Measurements from ENCODE around the gene APLF.
"Not testable (repeated sequence)": the region's sequence is repeated elsewhere in the genome, so short reads cannot be mapped to it uniquely, and the experiment has no call there.

APLF gene

GRCh38 chr2:68475576-68475975, 8.2 kb downstream of the APLF start:
- DNase-seq (ENCODE audit: low read depth in 2 of 2): no peak

GRCh38 chr2:68476454-68476853, 9.1 kb downstream of the APLF start:
- DNase-seq (ENCODE audit: low read depth in 2 of 2): no peak

GRCh38 chr2:68478688-68479087, 11.3 kb downstream of the APLF start:
- no peak for DNase-seq (ENCODE audit: low read depth in 2 of 2)

GRCh38 chr2:68482296-68482820, 15.0 kb downstream of the APLF start:
- DNase-seq (ENCODE audit: low read depth in 2 of 2): no peak

GRCh38 chr2:68483011-68483410, 15.6 kb downstream of the APLF start:
- no peak for DNase-seq (ENCODE audit: low read depth in 2 of 2)

GRCh38 chr2:68487773-68488355, 20.5 kb downstream of the APLF start:
- DNase-seq (ENCODE audit: low read depth in 2 of 2): no peak

GRCh38 chr2:68488605-68489004, 21.2 kb downstream of the APLF start:
- DNase-seq (ENCODE audit: low read depth in 2 of 2): not testable (repeated sequence)

GRCh38 chr2:68489282-68489681, 21.9 kb downstream of the APLF start:
- no peak for DNase-seq (ENCODE audit: low read depth in 2 of 2)

- no peak for DNase-seq (ENCODE audit: low read depth in 2 of 2)
These were observed 24.2 kb downstream of the APLF start for GRCh38 chr2:68491582-68491981.

GRCh38 chr2:68499133-68499532, 31.7 kb downstream of the APLF start:
- no peak for DNase-seq (ENCODE audit: low read depth in 2 of 2)

- no peak for DNase-seq (ENCODE audit: low read depth in 2 of 2)
These were observed 33.3 kb downstream of the APLF start for GRCh38 chr2:68500649-68501048.

- no peak for DNase-seq (ENCODE audit: low read depth in 2 of 2)
These were observed 34.4 kb downstream of the APLF start for GRCh38 chr2:68501768-68502167.

- no peak for DNase-seq (ENCODE audit: low read depth in 2 of 2)
These were observed 38.3 kb downstream of the APLF start for GRCh38 chr2:68505603-68506159.

GRCh38 chr2:68506170-68506569, 38.8 kb downstream of the APLF start:
- no peak for DNase-seq (ENCODE audit: low read depth in 2 of 2)

- no peak for DNase-seq (ENCODE audit: low read depth in 2 of 2)
These were observed 44.9 kb downstream of the APLF start for GRCh38 chr2:68512326-68512725.

- DNase-seq (ENCODE audit: low read depth in 2 of 2): no peak
These were observed 45.6 kb downstream of the APLF start for GRCh38 chr2:68512966-68513365.

GRCh38 chr2:68514316-68514929, 47.0 kb downstream of the APLF start:
- DNase-seq (ENCODE audit: low read depth in 2 of 2): no peak

GRCh38 chr2:68516051-68516955, 48.9 kb downstream of the APLF start:
- no peak for DNase-seq (ENCODE audit: low read depth in 2 of 2)

- DNase-seq (ENCODE audit: low read depth in 2 of 2): no peak
These were observed 51.9 kb downstream of the APLF start for GRCh38 chr2:68519236-68519635.

GRCh38 chr2:68521037-68521436, 53.7 kb downstream of the APLF start:
- no peak for DNase-seq (ENCODE audit: low read depth in 2 of 2)

GRCh38 chr2:68526943-68527342, 59.6 kb downstream of the APLF start:
- DNase-seq (ENCODE audit: low read depth in 2 of 2): not testable (repeated sequence)

- not testable (repeated sequence) for DNase-seq (ENCODE audit: low read depth in 2 of 2)
These were observed 60.1 kb downstream of the APLF start for GRCh38 chr2:68527343-68528081.
